ENCODE measurements around the gene CCDC186.
"Not testable (repeated sequence)": the region's sequence is repeated elsewhere in the genome, so short reads cannot be mapped to it uniquely, and the experiment has no call there.

The CCDC186 gene

GRCh38 chr10:114163062-114163461, 10.9 kb downstream of the CCDC186 start:
- TF ChIP-seq Cebpa-rat (IDR thresholded peaks at IDR 0.05) = no peak
- Histone ChIP-seq H3K27ac (no peak overlapping the region), H3K4me2 (no peak overlapping the region), H3K9ac (no peak overlapping the region), H3K4me3 (no peak overlapping the region), H3K4me1 (no peaks in the 10 kb centered on the region), H3K9me3 (peaks cover 9% of the 10 kb centered on the region), H3K36me3 (peaks cover 27% of the 10 kb centered on the region), H4K20me1 (peaks cover 24% of the 10 kb centered on the region; the same call in 1 of the 2 replicates), H3K27me3 (no peaks in the 10 kb centered on the region)

DNA sequence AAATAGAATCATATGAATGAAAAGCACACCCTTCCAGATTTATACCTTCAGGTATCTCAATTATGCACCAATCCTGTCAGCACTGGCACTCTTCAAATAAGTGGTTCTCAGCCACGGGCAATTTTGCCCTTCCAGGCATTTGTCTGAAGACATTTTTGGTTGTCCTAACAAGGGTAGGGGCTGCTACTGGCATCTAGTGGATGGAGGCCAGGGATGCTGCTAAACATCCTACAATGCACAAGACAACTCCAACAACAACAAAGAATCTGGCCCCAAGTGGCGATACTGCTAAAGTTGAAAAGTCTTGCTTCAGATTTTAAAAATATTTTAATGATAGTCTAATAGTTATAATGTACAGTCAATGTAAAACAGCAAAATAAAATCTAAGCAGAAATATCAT, 16.1 kb downstream of the CCDC186 start:
- Histone ChIP-seq H3K4me3 (no peak overlapping the region), H4K20me1 (peaks cover 8% of the 10 kb centered on the region; the same call in 1 of the 2 replicates), H3K9me3 (no peaks in the 10 kb centered on the region; the same call in 1 of the 2 replicates), H3K4me1 (no peaks in the 10 kb centered on the region), H3K36me3 (peaks cover 41% of the 10 kb centered on the region), H3K27ac (no peak overlapping the region), H3K4me2 (no peak overlapping the region), H3K9ac (no peak overlapping the region), H3K27me3 (no peaks in the 10 kb centered on the region)
- TF ChIP-seq Cebpa-rat (IDR thresholded peaks at IDR 0.05) = no peak

GRCh38 chr10:114151892-114152291, 22.1 kb downstream of the CCDC186 start:
- no peak for TF ChIP-seq Cebpa-rat (IDR thresholded peaks at IDR 0.05)
- Histone ChIP-seq H4K20me1 (no peaks in the 10 kb centered on the region), H3K36me3 (peaks cover 63% of the 10 kb centered on the region), H3K9ac (no peak overlapping the region), H3K27ac (no peak overlapping the region), H3K4me2 (no peak overlapping the region), H3K4me1 (no peaks in the 10 kb centered on the region), H3K9me3 (no peaks in the 10 kb centered on the region; the same call in 1 of the 2 replicates), H3K4me3 (no peak overlapping the region), H3K27me3 (no peaks in the 10 kb centered on the region)

DNA sequence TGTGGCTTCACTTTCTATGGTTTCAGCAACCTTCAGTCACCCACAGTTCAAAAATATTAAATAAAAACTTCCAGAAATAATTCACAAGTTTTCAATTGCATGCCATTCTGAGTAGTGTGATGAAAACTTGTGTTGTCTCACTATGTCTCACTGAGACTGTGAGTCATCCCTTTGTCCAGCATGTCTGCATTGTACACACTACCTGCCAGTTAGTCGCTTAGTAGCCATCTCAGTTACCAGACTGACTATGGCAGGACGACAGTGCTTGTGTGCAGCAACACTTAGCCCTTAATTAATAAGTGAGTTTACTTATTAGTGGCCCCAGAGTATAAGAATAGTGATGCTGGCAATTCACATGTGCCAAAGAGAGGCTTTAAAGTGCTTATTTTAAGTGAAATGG, 22.5 kb downstream of the CCDC186 start:
- Histone ChIP-seq H3K4me1 (no peaks in the 10 kb centered on the region), H3K4me2 (no peak overlapping the region), H3K27ac (no peak overlapping the region), H3K4me3 (no peak overlapping the region), H4K20me1 (no peaks in the 10 kb centered on the region), H3K9me3 (no peaks in the 10 kb centered on the region; the same call in 1 of the 2 replicates), H3K27me3 (no peaks in the 10 kb centered on the region), H3K9ac (no peak overlapping the region), H3K36me3 (peaks cover 59% of the 10 kb centered on the region)
- no peak for TF ChIP-seq Cebpa-rat (IDR thresholded peaks at IDR 0.05)

DNA sequence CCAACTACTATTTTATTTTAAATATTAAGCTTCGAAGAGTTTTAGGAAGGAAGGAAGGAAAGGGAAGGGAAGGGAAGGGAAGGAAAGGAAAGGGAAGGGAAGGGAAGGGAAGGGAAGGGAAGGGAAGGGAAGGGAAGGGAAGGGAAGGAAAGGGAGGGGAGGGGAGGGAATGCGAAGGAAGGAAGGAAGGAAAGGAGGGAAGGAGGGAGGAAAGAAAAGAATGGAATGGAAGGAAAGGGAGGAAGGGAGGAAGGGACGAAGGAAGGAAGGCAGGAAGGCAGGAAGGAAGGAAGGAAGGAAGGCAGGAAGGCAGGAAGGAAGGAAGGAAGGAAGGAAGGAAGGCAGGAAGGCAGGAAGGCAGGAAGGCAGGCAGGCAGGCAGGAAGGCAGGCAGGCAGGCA, 24.5 kb downstream of the CCDC186 start:
- not testable (repeated sequence) for H3K9me3 ChIP-seq, H3K4me3 ChIP-seq, H3K4me1 ChIP-seq, H3K4me2 ChIP-seq, H4K20me1 ChIP-seq, H3K27me3 ChIP-seq, H3K9ac ChIP-seq, H3K27ac ChIP-seq
- peaks cover 48% of the 10 kb centered on the region for H3K36me3 ChIP-seq

- Histone ChIP-seq H3K4me3 (no peak overlapping the region), H3K4me1 (peaks cover 7% of the 10 kb centered on the region), H3K36me3 (peaks cover 49% of the 10 kb centered on the region), H3K27me3 (no peaks in the 10 kb centered on the region), H3K9me3 (no peaks in the 10 kb centered on the region), H3K27ac (no peak overlapping the region), H3K9ac (no peak overlapping the region), H3K4me2 (no peak overlapping the region), H4K20me1 (no peaks in the 10 kb centered on the region)
- TF ChIP-seq Cebpa-rat (IDR thresholded peaks at IDR 0.05) = no peak
Measured at GRCh38 chr10:114143160-114143559, 30.8 kb downstream of the CCDC186 start.

GRCh38 chr10:114142018-114142417, 32.0 kb downstream of the CCDC186 start:
- Histone ChIP-seq H3K27me3 (no peaks in the 10 kb centered on the region), H3K9ac (no peak overlapping the region), H3K36me3 (peaks cover 49% of the 10 kb centered on the region), H3K4me2 (no peak overlapping the region), H3K27ac (no peak overlapping the region), H3K4me1 (peaks cover 7% of the 10 kb centered on the region), H3K9me3 (no peaks in the 10 kb centered on the region), H4K20me1 (no peaks in the 10 kb centered on the region), H3K4me3 (no peak overlapping the region)
- TF ChIP-seq Cebpa-rat (IDR thresholded peaks at IDR 0.05) = no peak

DNA sequence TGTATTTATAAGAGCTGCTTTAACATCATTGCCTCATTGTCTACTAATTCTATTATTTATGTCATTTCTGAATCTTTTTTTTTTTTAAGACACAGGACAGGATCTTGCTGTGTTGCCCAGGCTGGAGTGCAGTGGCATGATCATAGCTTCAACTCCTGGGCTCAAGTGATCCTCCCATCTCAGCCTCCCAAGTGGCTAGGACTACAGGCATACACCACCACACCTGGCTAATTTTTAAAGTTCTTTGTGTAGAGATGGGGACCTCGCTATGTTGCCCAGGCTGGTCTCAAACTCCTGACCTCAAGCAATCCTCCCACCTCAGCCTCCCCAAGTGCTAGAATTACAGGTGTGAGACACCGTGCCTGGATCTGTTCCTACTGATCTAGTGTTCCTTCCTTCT, 33.2 kb downstream of the CCDC186 start:
- not testable (repeated sequence) for H3K4me3 ChIP-seq, H4K20me1 ChIP-seq, H3K27ac ChIP-seq, H3K27me3 ChIP-seq, H3K4me2 ChIP-seq, H3K4me1 ChIP-seq, H3K9ac ChIP-seq, H3K9me3 ChIP-seq
- H3K36me3 ChIP-seq = peaks cover 56% of the 10 kb centered on the region

GRCh38 chr10:114140036-114140435, 34.0 kb downstream of the CCDC186 start:
- peaks cover 60% of the 10 kb centered on the region for H3K36me3 ChIP-seq
- no peak overlapping the region for H3K4me3 ChIP-seq
- H3K27ac ChIP-seq = no peak overlapping the region
- H4K20me1 ChIP-seq = no peaks in the 10 kb centered on the region
- H3K4me2 ChIP-seq = no peak overlapping the region
- H3K9ac ChIP-seq = no peak overlapping the region
- H3K4me1 ChIP-seq = peaks cover 7% of the 10 kb centered on the region
- no peaks in the 10 kb centered on the region for H3K9me3 ChIP-seq
- no peaks in the 10 kb centered on the region for H3K27me3 ChIP-seq
- no peak for TF ChIP-seq Cebpa-rat (IDR thresholded peaks at IDR 0.05)

DNA sequence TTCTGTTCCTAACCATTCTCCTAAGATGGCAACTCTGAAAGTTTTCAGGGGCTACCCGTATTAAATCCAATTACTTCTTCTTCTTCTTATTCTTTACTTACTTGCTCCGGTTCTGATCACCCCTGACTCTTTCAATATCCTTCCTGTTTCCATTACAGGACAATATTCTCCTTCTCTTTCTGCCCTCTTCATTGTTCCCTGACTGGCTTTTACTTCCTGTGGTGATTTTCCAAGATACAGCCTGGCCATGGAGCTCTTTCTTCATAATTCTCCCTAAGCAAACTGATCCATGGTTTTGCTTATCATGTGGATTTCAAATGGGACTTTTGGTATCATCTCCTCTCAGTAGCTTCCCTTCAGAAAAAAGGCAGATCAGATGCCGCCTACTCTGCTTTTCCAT, 35.4 kb downstream of the CCDC186 start:
- Histone ChIP-seq H4K20me1 (no peaks in the 10 kb centered on the region), H3K4me1 (peaks cover 7% of the 10 kb centered on the region), H3K27ac (no peak overlapping the region), H3K4me2 (no peak overlapping the region), H3K27me3 (no peaks in the 10 kb centered on the region), H3K9me3 (no peaks in the 10 kb centered on the region), H3K9ac (no peak overlapping the region), H3K36me3 (peaks cover 69% of the 10 kb centered on the region), H3K4me3 (no peak overlapping the region)
- no peak for TF ChIP-seq Cebpa-rat (IDR thresholded peaks at IDR 0.05)

- Histone ChIP-seq H3K4me1 (peaks cover 8% of the 10 kb centered on the region), H4K20me1 (no peaks in the 10 kb centered on the region; the same call in 1 of the 2 replicates), H3K36me3 (peaks cover 57% of the 10 kb centered on the region), H3K27ac (no peak overlapping the region), H3K27me3 (no peaks in the 10 kb centered on the region), H3K9ac (no peak overlapping the region), H3K9me3 (no peaks in the 10 kb centered on the region), H3K4me2 (no peak overlapping the region), H3K4me3 (no peak overlapping the region)
- no peak for TF ChIP-seq Cebpa-rat (IDR thresholded peaks at IDR 0.05)
Measured at GRCh38 chr10:114135476-114135875, 38.5 kb downstream of the CCDC186 start.

Measured in BLaER1 (cell line).